Measurements from ENCODE around the gene HPSE.
"Not testable (repeated sequence)": the region's sequence is repeated elsewhere in the genome, so short reads cannot be mapped to it uniquely, and the experiment has no call there.

Gene HPSE

GRCh38 chr4:83283181-83283580 lies 51.5 kb downstream of the HPSE start:
- no peak for DNase-seq (ENCODE audit: low read depth in 2 of 2)

DNA sequence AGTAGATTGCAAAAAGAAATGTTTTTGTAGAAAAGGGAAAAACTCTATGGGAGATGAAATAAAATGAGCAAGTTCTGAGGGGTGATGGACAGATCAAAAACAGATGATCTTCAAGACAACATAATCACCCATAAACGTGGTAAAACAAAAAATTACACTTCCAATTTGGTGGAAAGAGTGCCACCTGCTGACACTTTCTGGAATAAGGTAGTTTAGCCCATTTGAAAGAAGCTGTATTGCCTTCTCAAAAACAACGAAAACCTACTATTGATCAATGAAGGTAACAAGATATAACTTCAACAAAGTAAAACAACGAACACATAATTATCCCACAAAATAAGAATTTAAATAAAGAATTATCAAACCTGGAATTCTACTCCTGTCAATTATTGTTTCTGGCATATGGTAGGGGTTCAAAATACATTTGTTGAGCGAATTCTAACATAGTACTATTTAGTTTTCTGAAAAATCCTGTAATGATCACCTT lies 52.6 kb downstream of the HPSE start:
- DNase-seq (ENCODE audit: low read depth in 2 of 2) = peak in 1 of 2 donors; percentile 29

GRCh38 chr4:83281307-83281706 lies 53.3 kb downstream of the HPSE start:
- no peak for DNase-seq (ENCODE audit: low read depth in 2 of 2)

DNA sequence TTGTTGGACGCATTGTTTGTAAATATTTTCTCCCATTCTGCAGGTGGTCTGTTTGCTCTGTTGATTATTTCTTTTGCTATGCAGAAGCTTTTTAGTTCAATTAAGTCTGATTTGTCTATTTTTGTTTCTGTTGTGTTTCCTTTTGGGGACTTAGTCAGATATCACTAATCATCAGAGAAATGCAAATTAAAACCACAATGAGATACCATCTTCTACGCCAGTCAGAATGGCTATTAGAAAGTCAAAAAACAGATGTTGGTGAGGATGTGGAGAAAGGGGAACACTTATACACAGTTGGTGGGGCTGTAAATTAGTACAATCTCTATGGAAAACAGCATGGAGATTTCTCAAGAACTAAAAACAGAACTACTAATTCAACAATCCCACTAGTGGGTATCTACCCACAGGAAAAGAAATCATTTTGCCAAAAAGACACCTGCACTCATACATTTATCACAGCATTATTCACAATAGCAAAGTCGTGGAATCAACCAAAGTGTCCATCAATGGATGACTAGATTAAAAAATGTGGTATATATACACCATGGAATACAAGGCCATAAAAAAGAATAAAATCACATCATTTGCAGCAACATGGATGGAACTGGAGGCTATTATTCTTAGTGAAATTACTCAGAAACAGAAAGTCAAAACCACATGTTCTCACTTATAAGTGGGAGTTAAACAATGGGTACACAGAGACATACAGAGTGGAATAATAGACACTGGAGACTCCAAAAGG lies 58.2 kb downstream of the HPSE start:
- DNase-seq (ENCODE audit: low read depth in 2 of 2) = no peak

DNA sequence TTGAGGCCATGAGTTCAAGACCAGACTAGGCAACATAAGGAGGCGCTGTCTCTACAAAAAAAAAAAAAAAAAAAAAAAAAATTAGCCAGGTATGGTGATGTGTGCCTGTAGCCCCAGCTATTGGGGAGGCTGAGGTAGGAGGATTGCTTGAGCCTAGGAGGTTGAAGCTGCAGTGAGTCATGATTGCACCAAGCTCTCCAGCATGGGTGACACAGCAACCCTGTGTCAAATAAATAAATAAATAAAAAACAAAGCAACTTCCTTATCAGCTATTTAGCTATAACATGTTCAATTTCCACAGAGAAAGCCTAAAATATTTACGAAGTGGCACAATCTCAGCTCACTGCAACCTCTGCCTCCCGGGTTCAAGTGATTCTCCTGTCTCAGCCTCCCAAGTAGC lies 60.7 kb downstream of the HPSE start:
- DNase-seq (ENCODE audit: low read depth in 2 of 2) = not testable (repeated sequence)

DNA sequence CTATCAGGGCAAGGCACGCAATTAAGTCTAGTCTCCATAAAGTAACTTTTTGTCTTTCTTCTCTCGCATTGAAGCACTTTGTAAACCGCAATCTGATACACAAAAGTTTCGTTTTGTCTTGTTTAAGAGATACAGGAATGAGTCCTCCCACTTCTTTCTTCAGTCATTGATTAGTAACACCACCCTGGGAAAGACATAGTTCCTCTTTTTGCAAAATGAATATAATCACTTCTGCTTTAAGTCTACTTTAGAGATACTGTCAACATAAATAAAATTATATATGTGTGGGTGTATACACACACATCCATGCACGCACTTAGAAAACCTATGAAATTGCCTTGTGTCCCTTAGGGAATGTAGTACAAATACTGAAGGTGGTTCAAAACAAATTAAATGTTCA lies 61.7 kb downstream of the HPSE start:
- DNase-seq (ENCODE audit: low read depth in 2 of 2) = no peak

DNA sequence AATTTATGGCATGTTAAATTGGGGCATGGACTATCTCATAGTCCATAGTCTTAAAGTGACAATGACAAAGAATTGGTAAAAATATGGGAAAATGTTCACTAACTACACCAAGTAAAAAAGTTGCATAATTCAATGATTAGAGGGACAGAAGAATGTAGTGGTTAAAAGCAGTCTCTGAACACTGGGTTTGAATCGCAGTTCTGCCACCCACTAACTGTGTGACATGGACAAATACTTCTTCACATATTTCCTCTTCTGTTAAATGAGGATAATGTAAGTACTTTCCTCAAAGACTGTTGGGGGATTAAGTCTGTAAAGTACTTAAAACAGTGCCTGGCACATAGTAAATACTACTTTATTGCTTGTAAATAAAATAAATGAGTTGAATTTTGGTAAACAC lies 65.4 kb downstream of the HPSE start:
- DNase-seq (ENCODE audit: low read depth in 2 of 2) = no peak

DNA sequence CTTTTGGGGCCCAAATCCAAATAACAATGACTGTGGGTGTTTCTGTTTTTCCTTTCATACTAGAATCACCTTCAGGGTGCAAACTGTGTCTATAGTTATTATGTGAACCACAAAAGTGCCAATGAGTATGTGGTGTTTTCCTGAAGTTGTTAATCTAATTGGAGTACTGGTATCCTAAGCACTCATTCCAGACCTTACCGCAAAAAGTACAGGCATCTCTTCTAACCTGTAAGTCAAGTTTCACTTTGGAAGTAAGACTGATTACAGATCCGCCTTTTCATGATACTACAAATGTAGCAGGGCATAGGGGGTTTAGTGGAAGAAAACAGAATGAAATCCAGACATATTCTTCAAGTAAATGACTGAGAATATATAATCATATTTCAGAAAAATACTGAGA lies 66.2 kb downstream of the HPSE start:
- DNase-seq (ENCODE audit: low read depth in 2 of 2) = no peak

DNA sequence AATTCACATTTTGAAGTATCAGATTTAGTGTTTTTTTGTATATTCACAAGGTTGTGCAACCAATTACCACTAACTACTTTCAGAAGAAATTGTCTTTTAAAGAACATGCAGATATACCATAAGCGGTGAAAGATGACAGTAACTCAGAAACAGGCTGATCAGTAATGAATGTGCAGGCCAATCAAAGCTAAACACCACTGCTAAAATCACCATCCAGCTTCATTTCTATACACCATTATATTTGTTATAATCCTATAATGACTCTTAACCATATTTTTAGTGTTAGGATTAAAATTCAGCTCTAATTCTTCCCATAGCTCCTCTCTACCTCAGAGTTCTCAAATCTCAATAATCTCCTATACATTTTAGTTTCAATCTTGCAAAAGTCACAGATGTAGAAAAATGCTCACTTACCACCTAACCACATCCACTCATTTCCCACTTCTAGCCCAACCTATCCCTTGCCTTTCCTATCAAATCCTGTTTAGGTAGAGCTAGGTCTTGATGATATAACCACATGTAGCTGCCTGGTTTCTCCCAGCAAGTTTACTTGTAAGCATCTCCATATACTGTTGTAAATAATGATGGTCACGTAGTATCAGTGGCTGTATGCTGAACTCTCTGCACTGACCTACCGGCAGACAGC lies 66.7 kb downstream of the HPSE start:
- no peak for DNase-seq (ENCODE audit: low read depth in 2 of 2)

GRCh38 chr4:83267121-83267829 lies 67.4 kb downstream of the HPSE start:
- no peak for DNase-seq (ENCODE audit: low read depth in 2 of 2)

DNA sequence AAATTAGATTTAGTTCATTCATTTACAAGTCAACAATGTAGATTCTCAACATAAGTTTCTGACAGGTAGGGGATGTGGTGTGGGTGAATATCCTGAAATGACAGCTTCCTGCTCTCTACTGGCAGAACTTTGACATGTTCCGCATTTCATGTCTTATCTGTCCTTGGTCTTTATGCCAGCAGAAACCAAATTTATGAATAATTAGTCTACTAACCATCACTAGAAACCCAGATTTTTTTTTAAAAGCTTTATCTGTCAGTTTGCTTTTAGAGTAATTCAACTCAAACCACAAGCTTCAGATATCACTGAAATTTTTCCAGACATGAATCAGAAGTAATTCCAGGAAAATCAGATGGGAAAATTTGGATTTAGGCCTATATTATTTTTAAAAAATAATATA lies 68.0 kb downstream of the HPSE start:
- no peak for DNase-seq (ENCODE audit: low read depth in 2 of 2)

GRCh38 chr4:83263106-83263505 lies 71.5 kb downstream of the HPSE start:
- DNase-seq (ENCODE audit: low read depth in 2 of 2) = no peak

DNA sequence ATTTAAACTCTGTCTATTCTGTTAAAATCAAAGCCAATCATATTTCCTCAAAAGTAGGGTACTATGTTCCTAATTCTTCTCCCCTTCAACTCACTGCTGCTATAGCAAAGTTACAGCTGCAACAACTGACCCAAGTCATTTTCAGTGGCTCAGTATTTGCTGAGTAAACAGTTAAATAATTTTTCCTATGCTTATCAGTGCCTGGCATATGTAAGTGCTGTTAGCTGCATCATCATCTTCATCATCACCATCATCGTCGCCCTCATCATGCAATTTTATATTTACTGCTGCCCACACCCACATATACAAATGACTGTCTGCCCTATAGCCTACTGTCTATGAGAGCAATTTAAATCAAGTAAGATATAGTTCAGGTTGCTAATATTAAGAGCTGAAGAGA lies 72.0 kb downstream of the HPSE start:
- no peak for DNase-seq (ENCODE audit: low read depth in 2 of 2)

- no peak for DNase-seq (ENCODE audit: low read depth in 2 of 2)
These were observed 73.3 kb downstream of the HPSE start for GRCh38 chr4:83261307-83261706.

- DNase-seq (ENCODE audit: low read depth in 2 of 2) = no peak
These were observed 75.1 kb downstream of the HPSE start for GRCh38 chr4:83259586-83259985.

- DNase-seq (ENCODE audit: low read depth in 2 of 2) = no peak
These were observed 76.2 kb downstream of the HPSE start for GRCh38 chr4:83258461-83258860.

DNA sequence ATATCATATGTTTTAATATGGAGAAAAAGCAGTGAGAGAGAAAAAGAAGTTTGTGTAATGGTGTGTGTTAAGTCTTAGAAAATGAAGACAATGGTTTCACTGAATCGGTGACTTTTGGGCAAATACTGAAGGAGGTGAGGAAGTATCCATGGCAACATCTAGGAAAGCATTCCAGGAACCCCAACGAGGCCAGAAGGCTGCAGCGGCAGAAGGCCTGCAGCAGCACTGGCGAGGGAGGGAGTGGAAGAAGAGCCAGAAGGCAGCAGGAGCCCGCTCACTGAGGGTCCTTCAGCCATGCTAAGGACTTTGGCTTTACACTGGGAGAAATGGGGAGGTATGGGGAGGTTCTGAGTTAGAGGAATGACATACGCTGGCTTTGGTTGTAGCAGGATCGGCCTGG lies 76.8 kb downstream of the HPSE start:
- DNase-seq (ENCODE audit: low read depth in 2 of 2) = no peak

DNA sequence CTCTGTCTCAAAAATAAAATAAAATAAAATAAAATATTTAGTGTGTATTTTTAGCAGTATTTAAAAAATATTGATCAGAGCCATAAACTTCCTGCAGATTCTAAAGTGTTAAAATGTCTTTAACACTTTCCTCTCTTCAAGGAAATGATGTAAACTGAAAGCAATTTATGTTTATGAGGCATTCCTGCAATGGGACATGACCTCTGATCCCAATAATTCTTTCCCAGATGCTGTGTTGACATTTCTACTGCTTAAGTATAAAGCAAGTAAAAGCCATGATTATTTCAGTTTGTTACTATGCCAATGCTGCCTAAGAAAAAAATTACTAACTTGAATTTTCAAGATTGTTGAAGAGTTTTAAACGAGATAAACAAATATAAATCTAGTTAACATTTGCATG lies 79.1 kb downstream of the HPSE start:
- DNase-seq (ENCODE audit: low read depth in 2 of 2) = no peak

DNA sequence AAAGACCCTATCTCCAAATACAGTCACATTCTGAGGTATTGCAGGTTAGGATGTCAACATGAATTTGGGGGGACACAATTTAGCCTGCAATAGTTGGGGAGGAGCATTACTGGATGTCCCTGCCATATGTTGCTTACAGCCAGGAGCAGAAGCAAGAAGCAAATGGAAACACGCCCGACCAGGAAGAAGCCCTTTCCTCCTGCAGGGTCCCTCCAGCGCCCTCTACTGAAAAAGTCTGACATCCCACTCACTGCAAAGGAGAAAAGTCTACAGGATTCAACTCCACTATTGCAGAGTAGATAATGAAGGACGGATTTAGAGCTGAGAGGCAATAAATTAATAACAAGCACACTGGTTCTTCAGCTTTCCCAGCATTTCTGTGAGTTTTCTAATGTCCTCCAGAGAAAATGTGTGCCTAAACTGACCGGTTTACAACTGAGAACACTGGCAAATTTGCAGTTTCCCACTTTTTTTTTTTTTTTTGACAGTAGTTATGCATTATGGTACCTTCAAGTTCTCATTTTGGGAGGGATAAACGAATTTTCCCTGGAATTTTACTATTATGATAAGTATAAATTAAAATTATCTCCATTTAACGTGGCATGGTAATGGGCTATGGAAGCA lies 81.8 kb downstream of the HPSE start:
- peak; percentile 29 to 52 for DNase-seq (ENCODE audit: low read depth in 2 of 2)

DNA sequence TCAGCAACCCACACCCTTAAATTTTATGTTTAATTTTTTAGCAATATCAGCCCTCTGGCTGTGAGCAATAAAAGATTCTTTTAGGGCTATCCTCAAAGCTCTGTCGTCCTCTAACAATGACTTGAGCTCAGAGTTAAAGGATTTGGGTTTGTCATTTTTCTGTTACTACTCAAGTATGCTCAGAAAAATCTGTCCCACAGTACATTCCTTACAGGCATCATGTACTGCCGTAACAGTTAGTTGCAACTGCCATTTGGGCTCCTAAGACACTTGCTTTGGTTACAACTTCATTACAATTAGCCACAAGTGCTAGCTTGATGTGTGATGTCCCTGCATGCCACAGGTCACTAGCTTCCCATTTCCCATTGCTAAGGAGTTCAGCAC lies 83.2 kb downstream of the HPSE start:
- DNase-seq (ENCODE audit: low read depth in 2 of 2) = no peak

- DNase-seq (ENCODE audit: low read depth in 2 of 2) = no peak
These were observed 83.8 kb downstream of the HPSE start for GRCh38 chr4:83250687-83251446.

DNA sequence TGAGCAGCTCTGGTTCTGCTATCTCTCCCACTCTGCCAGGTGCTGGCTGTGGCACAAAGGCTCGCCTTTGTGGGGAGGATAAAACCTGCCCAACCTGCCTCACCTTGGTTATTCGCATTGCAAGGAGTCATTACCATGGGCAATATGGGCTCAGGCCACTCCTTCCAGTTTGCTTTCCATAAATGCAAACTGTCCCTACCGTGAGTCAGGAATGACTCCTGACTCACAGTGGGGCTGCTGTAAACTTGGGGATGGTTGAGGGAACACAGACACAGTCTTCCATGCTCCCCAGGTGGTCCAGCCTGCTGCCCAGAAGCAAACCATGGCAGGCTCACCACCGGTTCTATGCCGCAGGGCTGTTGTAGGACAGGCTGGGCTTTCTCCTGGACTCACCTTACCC lies 86.2 kb downstream of the HPSE start:
- no peak for DNase-seq (ENCODE audit: low read depth in 2 of 2)

All from stimulated activated CD8-positive, alpha-beta memory T cell treated with anti-CD3 and anti-CD28 coated beads, Interleukin-7, amount 100 ng/mL, for 4 hours (primary cell).